WTC11 (cell line): Measurements from ENCODE around the gene B4GALNT3. TPM values are rescaled to one million over a fixed set of nuclear protein-coding genes. Genes with fewer than 3 reads are reported as not detected.

Experiments
- ATAC-seq: fragments of 200-7000 bp; cut with Tn5 transposase; 2 replicates; pipeline ENCODE4 v1.10.0; 2021; ENCODE audit warnings: mild to moderate bottlenecking, moderate library complexity
- CTCF ChIA-PET: fragments of 300-600 bp; sonication (Branson Sonifier 250); formaldehyde crosslinking; loops from one replicate; lab custom pipeline; 2021; ENCODE audit warnings: antibody characterized with exemption; lab: Charles Lee
- POLR2A ChIA-PET: fragments of 350-600 bp; sonication (Branson Sonifier 250); formaldehyde crosslinking; loops from one replicate; lab custom pipeline; 2021; ENCODE audit warnings: antibody characterized with exemption; lab: Charles Lee
- DNase-seq: peaks from one replicate; pipeline ENCODE4 v3.0.0; 2021; ENCODE audit warnings: low spot score
- H3K27ac Mint-ChIP-seq: 2 replicates; pipeline ENCODE4 v1.8.0; 2021; ENCODE audit warnings: mixed read lengths
- H3K27me3 Mint-ChIP-seq: 2 replicates; pipeline ENCODE4 v1.8.0; 2021; ENCODE audit warnings: low read depth, mild to moderate bottlenecking, moderate library complexity, mixed read lengths
- H3K36me3 Mint-ChIP-seq: 2 replicates; pipeline ENCODE4 v1.8.0; 2021; ENCODE audit warnings: mixed read lengths
- H3K4me1 Mint-ChIP-seq: 2 replicates; pipeline ENCODE4 v1.8.0; 2022; ENCODE audit warnings: mixed read lengths
- H3K4me3 Mint-ChIP-seq: 2 replicates; pipeline ENCODE4 v1.8.0; 2021; ENCODE audit warnings: mild to moderate bottlenecking, moderate library complexity, mixed read lengths
- H3K9me3 Mint-ChIP-seq: 2 replicates; pipeline ENCODE4 v1.8.0; 2021; ENCODE audit warnings: mixed read lengths
- ESRRA ChIP-seq: sonication (generic); formaldehyde crosslinking; IDR thresholded peaks from 2 replicates; pipeline ENCODE4 v1.8.1; 2022; ENCODE audit warnings: mild to moderate bottlenecking, missing genetic modification reagents, borderline replicate concordance
- ETV6 ChIP-seq: sonication (generic); formaldehyde crosslinking; IDR thresholded peaks from 2 replicates; pipeline ENCODE4 v1.8.1; 2022; ENCODE audit warnings: mild to moderate bottlenecking, missing genetic modification reagents
- FOXP1 ChIP-seq: sonication (generic); formaldehyde crosslinking; IDR thresholded peaks from 2 replicates; pipeline ENCODE4 v1.8.0; 2022; ENCODE audit warnings: missing genetic modification reagents, mild to moderate bottlenecking, moderate library complexity, borderline replicate concordance
- SP1 ChIP-seq: sonication (generic); formaldehyde crosslinking; conservative IDR thresholded peaks from 2 replicates; pipeline ENCODE4 v1.8.1; 2022; ENCODE audit warnings: missing genetic modification reagents
- ZBTB21 ChIP-seq: sonication (generic); formaldehyde crosslinking; IDR thresholded peaks from 2 replicates; pipeline ENCODE4 v1.8.1; 2023; ENCODE audit warnings: mild to moderate bottlenecking, missing genetic modification reagents, borderline replicate concordance
- ZNF121 ChIP-seq: sonication (generic); formaldehyde crosslinking; IDR thresholded peaks from 2 replicates; pipeline ENCODE4 v1.8.0; 2023; ENCODE audit warnings: missing genetic modification reagents
- ZNF138 ChIP-seq: sonication (generic); formaldehyde crosslinking; conservative IDR thresholded peaks from 2 replicates; pipeline ENCODE4 v1.8.1; 2022; ENCODE audit warnings: mild to moderate bottlenecking, moderate library complexity, missing genetic modification reagents
- ZNF423 ChIP-seq: fragments of 250-450 bp; sonication (Bioruptor Pico); IDR thresholded peaks from 2 replicates; pipeline ENCODE4 v2.1.2; 2022; ENCODE audit warnings: mild to moderate bottlenecking, moderate library complexity
- total RNA-seq: library from RNA; stranded (reverse); gene quantifications from 3 replicates; pipeline ENCODE4 v1.2.3, GENCODE V29; 2021
- TF ChIP-seq, protein P1 (sequence below): fragments of 250-450 bp; sonication (Bioruptor Pico); IDR thresholded peaks from 2 replicates; pipeline ENCODE4 v1.9.0; 2021; ENCODE audit warnings: mild to moderate bottlenecking
- TF ChIP-seq, protein P2 (sequence below): sonication (generic); formaldehyde crosslinking; IDR thresholded peaks from 2 replicates; pipeline ENCODE4 v1.8.1; 2022; ENCODE audit warnings: missing genetic modification reagents, borderline replicate concordance
- TF ChIP-seq, protein P3 (sequence below): fragments of 250-450 bp; sonication (Bioruptor Pico); IDR thresholded peaks from 2 replicates; pipeline ENCODE4 v1.8.0; 2021; ENCODE audit warnings: mild to moderate bottlenecking
- TF ChIP-seq, protein P4 (sequence below): sonication (generic); formaldehyde crosslinking; IDR thresholded peaks from 2 replicates; pipeline ENCODE4 v1.8.1; 2023; ENCODE audit warnings: mild to moderate bottlenecking, missing genetic modification reagents, moderate library complexity
- TF ChIP-seq, protein P5 (sequence below): sonication (generic); formaldehyde crosslinking; IDR thresholded peaks from 2 replicates; pipeline ENCODE4 v1.8.0; 2022; ENCODE audit warnings: mild to moderate bottlenecking, missing genetic modification reagents
- TF ChIP-seq, protein P6 (sequence below): sonication (generic); formaldehyde crosslinking; IDR thresholded peaks from 2 replicates; pipeline ENCODE4 v1.8.1; 2023; ENCODE audit warnings: mild to moderate bottlenecking, missing genetic modification reagents, moderate library complexity
- TF ChIP-seq, protein P7 (sequence below): fragments of 250-450 bp; sonication (Bioruptor Pico); IDR thresholded peaks from 2 replicates; pipeline ENCODE4 v1.9.0; 2021; ENCODE audit warnings: mild to moderate bottlenecking
- TF ChIP-seq, protein P8 (sequence below): sonication (generic); formaldehyde crosslinking; conservative IDR thresholded peaks from 2 replicates; pipeline ENCODE4 v1.8.1; 2023; ENCODE audit warnings: mild to moderate bottlenecking, low read depth, missing genetic modification reagents, moderate library complexity

The B4GALNT3 gene
- total RNA-seq, 1 experiment from 2014 or later = 19.0 TPM

DNA sequence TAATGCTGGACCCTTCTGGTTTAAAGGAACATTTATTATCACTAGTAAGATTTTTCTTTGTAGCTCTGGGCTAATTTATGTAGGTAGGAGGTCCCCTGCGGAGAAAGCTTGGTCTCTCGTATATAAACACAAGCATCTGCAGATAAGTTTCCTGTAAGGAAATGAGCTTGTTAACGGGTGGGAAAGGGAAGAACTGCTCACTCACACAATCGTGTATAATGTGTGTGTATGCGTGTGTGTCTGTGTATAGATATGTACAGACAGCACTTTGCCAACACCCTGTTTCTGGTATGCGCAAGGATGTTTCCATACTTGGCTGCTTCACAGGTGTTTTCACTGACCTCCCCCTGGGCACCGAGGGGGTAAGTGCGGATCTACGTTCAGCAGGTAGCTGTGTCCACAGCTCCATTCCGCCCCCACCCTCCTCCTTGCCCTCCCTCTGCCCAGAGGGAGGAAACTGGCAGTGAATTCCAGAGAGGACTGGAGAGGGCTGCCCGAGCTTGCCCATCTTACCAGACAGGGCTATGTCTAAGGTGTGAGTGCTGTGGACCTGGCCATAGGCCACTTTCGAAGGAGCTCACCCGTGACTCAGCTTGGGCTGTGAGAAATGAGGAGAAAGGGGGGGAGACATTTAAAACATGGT is 138.3 kb downstream of the B4GALNT3 start:
- Mint-ChIP-seq H3K4me1 (peaks cover 9% of the 10 kb centered on the region), H3K36me3 (no peaks in the 10 kb centered on the region), H3K9me3 (no peaks in the 10 kb centered on the region; the same call in 1 of the 2 replicates), H3K27ac (no peak overlapping the region), H3K4me3 (no peak overlapping the region), H3K27me3 (no peaks in the 10 kb centered on the region)
- TF ChIP-seq, protein P1, sequence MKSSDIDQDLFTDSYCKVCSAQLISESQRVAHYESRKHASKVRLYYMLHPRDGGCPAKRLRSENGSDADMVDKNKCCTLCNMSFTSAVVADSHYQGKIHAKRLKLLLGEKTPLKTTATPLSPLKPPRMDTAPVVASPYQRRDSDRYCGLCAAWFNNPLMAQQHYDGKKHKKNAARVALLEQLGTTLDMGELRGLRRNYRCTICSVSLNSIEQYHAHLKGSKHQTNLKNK (CRISPR knock-in tag) = no peak
- TF ChIP-seq, protein P2, sequence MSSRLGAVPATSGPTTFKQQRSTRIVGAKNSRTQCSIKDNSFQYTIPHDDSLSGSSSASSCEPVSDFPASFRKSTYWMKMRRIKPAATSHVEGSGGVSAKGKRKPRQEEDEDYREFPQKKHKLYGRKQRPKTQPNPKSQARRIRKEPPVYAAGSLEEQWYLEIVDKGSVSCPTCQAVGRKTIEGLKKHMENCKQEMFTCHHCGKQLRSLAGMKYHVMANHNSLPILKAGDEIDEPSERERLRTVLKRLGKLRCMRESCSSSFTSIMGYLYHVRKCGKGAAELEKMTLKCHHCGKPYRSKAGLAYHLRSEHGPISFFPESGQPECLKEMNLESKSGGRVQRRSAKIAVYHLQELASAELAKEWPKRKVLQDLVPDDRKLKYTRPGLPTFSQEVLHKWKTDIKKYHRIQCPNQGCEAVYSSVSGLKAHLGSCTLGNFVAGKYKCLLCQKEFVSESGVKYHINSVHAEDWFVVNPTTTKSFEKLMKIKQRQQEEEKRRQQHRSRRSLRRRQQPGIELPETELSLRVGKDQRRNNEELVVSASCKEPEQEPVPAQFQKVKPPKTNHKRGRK (CRISPR knock-in tag) = no peak
- TF ChIP-seq ZNF121 (CRISPR knock-in tag) (no peak), SP1 (CRISPR knock-in tag) (no peak), ESRRA (CRISPR knock-in tag) (no peak), FOXP1 (CRISPR knock-in tag) (no peak), ETV6 (CRISPR knock-in tag) (no peak), ZBTB21 (CRISPR knock-in tag) (no peak), ZNF423 (CRISPR knock-in tag) (no peak), ZNF138 (no peak)
- TF ChIP-seq, protein P3, sequence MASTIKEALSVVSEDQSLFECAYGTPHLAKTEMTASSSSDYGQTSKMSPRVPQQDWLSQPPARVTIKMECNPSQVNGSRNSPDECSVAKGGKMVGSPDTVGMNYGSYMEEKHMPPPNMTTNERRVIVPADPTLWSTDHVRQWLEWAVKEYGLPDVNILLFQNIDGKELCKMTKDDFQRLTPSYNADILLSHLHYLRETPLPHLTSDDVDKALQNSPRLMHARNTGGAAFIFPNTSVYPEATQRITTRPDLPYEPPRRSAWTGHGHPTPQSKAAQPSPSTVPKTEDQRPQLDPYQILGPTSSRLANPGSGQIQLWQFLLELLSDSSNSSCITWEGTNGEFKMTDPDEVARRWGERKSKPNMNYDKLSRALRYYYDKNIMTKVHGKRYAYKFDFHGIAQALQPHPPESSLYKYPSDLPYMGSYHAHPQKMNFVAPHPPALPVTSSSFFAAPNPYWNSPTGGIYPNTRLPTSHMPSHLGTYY (CRISPR knock-in tag) = no peak
- TF ChIP-seq, protein P4, sequence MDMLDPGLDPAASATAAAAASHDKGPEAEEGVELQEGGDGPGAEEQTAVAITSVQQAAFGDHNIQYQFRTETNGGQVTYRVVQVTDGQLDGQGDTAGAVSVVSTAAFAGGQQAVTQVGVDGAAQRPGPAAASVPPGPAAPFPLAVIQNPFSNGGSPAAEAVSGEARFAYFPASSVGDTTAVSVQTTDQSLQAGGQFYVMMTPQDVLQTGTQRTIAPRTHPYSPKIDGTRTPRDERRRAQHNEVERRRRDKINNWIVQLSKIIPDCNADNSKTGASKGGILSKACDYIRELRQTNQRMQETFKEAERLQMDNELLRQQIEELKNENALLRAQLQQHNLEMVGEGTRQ = no peak
- TF ChIP-seq, protein P5, sequence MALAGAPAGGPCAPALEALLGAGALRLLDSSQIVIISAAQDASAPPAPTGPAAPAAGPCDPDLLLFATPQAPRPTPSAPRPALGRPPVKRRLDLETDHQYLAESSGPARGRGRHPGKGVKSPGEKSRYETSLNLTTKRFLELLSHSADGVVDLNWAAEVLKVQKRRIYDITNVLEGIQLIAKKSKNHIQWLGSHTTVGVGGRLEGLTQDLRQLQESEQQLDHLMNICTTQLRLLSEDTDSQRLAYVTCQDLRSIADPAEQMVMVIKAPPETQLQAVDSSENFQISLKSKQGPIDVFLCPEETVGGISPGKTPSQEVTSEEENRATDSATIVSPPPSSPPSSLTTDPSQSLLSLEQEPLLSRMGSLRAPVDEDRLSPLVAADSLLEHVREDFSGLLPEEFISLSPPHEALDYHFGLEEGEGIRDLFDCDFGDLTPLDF = no peak
- TF ChIP-seq, protein P6, sequence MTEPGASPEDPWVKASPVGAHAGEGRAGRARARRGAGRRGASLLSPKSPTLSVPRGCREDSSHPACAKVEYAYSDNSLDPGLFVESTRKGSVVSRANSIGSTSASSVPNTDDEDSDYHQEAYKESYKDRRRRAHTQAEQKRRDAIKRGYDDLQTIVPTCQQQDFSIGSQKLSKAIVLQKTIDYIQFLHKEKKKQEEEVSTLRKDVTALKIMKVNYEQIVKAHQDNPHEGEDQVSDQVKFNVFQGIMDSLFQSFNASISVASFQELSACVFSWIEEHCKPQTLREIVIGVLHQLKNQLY = no peak
- TF ChIP-seq, protein P7, sequence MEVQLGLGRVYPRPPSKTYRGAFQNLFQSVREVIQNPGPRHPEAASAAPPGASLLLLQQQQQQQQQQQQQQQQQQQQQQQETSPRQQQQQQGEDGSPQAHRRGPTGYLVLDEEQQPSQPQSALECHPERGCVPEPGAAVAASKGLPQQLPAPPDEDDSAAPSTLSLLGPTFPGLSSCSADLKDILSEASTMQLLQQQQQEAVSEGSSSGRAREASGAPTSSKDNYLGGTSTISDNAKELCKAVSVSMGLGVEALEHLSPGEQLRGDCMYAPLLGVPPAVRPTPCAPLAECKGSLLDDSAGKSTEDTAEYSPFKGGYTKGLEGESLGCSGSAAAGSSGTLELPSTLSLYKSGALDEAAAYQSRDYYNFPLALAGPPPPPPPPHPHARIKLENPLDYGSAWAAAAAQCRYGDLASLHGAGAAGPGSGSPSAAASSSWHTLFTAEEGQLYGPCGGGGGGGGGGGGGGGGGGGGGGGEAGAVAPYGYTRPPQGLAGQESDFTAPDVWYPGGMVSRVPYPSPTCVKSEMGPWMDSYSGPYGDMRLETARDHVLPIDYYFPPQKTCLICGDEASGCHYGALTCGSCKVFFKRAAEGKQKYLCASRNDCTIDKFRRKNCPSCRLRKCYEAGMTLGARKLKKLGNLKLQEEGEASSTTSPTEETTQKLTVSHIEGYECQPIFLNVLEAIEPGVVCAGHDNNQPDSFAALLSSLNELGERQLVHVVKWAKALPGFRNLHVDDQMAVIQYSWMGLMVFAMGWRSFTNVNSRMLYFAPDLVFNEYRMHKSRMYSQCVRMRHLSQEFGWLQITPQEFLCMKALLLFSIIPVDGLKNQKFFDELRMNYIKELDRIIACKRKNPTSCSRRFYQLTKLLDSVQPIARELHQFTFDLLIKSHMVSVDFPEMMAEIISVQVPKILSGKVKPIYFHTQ (CRISPR knock-in tag) = no peak
- TF ChIP-seq, protein P8, sequence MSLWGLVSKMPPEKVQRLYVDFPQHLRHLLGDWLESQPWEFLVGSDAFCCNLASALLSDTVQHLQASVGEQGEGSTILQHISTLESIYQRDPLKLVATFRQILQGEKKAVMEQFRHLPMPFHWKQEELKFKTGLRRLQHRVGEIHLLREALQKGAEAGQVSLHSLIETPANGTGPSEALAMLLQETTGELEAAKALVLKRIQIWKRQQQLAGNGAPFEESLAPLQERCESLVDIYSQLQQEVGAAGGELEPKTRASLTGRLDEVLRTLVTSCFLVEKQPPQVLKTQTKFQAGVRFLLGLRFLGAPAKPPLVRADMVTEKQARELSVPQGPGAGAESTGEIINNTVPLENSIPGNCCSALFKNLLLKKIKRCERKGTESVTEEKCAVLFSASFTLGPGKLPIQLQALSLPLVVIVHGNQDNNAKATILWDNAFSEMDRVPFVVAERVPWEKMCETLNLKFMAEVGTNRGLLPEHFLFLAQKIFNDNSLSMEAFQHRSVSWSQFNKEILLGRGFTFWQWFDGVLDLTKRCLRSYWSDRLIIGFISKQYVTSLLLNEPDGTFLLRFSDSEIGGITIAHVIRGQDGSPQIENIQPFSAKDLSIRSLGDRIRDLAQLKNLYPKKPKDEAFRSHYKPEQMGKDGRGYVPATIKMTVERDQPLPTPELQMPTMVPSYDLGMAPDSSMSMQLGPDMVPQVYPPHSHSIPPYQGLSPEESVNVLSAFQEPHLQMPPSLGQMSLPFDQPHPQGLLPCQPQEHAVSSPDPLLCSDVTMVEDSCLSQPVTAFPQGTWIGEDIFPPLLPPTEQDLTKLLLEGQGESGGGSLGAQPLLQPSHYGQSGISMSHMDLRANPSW (CRISPR knock-in tag) = no peak
- CTCF ChIA-PET = interaction anchor here (0.8 to 4.9 kb wide), 6 partner anchors 10 to 154 kb away, joined by 3 to 17 read pairs (median 4); partner anchors contain the start of gene WNK1
- POLR2A ChIA-PET = no interaction called here
- ATAC-seq (no peak), DNase-seq (no peak)
